Measurements from ENCODE around the gene L3MBTL4.

- no peak for TF ChIP-seq CTCF (IDR thresholded peaks at IDR 0.05)
- TF ChIP-seq POLR2A (IDR thresholded peaks at IDR 0.05) = no peak
Observed at GRCh38 chr18:6158958-6159357, 255.8 kb downstream of the L3MBTL4 start.

Data from body of pancreas (tissue), 4 donors.